Measurements from ENCODE around the gene FGD4. TPM values are rescaled to one million over a fixed set of nuclear protein-coding genes. Genes with fewer than 3 reads are reported as not detected.

Gene FGD4
- total and polyA plus RNA-seq, 9 of the 15 experiments (the other 6 are each of a cell fraction or from before 2014, with no cell fraction given): 0.05 to 0.51 (median 0.27) TPM

DNA sequence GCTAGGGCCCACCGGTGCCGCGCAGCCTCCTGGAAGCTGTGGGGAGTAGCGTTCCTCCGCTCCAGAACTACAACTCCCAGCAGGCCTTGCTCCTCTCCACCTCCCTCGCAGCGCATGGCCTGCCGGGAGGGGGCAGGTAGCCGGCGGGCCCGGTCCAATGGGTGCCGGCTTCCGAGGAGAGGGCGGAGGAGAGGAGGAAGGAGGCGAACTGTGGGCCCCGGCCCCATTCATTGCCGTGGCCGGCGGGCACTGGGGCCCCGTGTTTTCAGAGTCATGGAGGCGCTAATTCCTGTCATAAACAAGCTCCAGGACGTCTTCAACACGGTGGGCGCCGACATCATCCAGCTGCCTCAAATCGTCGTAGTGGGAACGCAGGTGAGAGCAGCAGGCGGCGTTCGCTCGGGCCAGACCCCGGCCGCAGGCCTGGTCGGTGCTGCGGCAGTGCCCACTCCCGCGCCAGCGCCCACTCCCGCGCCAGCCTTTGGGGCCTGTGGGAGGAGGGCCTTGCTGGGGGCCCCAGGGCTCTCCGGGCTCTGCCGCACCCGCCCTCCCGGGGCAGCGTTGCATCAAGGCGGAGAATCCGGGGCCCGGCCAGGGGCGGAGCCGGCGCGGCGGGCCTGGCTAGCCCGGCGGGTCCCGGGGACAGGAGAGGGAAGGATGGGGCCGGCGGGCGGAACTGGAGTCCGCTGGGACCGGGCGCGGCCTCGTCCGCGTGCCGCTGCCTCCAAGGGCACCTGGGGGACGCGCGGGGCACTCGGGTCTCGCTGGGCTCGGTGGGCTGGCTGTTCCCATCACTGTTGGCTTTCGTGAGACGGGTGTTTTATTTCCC is 279.9 kb downstream of the FGD4 start, which contains the start of gene DNM1L (continued):
- no peak for TF ChIP-seq EWSR1 (IDR thresholded peaks at IDR 0.05; ENCODE audit: borderline replicate concordance, low read depth, partially characterized antibody)
- no peak for TF ChIP-seq ZNF146 (CRISPR knock-in tag; IDR thresholded peaks at IDR 0.05; ENCODE audit: unreplicated experiment)
- TF ChIP-seq JUNB (CRISPR knock-in tag; conservative IDR thresholded peaks at IDR 0.05): 0 out of 2 replicates have a peak, but pooled peaks have one; percentile 8
- TF ChIP-seq, protein P1, sequence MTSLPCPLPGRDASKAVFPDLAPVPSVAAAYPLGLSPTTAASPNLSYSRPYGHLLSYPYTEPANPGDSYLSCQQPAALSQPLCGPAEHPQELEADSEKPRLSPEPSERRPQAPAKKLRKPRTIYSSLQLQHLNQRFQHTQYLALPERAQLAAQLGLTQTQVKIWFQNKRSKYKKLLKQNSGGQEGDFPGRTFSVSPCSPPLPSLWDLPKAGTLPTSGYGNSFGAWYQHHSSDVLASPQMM (CRISPR knock-in tag; IDR thresholded peaks at IDR 0.05): no peak
- TF ChIP-seq HDGF (IDR thresholded peaks at IDR 0.05): no peak
- TF ChIP-seq ZNF277 (CRISPR knock-in tag; IDR thresholded peaks at IDR 0.05; ENCODE audit: borderline replicate concordance): no peak
- TF ChIP-seq, protein P2, sequence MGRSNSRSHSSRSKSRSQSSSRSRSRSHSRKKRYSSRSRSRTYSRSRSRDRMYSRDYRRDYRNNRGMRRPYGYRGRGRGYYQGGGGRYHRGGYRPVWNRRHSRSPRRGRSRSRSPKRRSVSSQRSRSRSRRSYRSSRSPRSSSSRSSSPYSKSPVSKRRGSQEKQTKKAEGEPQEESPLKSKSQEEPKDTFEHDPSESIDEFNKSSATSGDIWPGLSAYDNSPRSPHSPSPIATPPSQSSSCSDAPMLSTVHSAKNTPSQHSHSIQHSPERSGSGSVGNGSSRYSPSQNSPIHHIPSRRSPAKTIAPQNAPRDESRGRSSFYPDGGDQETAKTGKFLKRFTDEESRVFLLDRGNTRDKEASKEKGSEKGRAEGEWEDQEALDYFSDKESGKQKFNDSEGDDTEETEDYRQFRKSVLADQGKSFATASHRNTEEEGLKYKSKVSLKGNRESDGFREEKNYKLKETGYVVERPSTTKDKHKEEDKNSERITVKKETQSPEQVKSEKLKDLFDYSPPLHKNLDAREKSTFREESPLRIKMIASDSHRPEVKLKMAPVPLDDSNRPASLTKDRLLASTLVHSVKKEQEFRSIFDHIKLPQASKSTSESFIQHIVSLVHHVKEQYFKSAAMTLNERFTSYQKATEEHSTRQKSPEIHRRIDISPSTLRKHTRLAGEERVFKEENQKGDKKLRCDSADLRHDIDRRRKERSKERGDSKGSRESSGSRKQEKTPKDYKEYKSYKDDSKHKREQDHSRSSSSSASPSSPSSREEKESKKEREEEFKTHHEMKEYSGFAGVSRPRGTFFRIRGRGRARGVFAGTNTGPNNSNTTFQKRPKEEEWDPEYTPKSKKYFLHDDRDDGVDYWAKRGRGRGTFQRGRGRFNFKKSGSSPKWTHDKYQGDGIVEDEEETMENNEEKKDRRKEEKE (IDR thresholded peaks at IDR 0.05; ENCODE audit: borderline replicate concordance in 1 of 2, control insufficient read depth in 1 of 2, low read depth in 2 of 2, low read length in 1 of 2): no peak
- TF ChIP-seq ZNF224 (CRISPR knock-in tag; IDR thresholded peaks at IDR 0.05): no peak
- TF ChIP-seq ZNF76 (CRISPR knock-in tag; IDR thresholded peaks at IDR 0.05; ENCODE audit: borderline replicate concordance): peak; percentile 67; the same call in 1 of the 2 replicates
- TF ChIP-seq PHF21A (IDR thresholded peaks at IDR 0.05; ENCODE audit: borderline replicate concordance, low read depth): no peak
- no peak for TF ChIP-seq RERE (CRISPR knock-in tag; IDR thresholded peaks at IDR 0.05; ENCODE audit: borderline replicate concordance)
- no peak for TF ChIP-seq ZNF699 (CRISPR knock-in tag; IDR thresholded peaks at IDR 0.05; ENCODE audit: insufficient replicate concordance)
- no peak for TF ChIP-seq FOXA3 (CRISPR knock-in tag; conservative IDR thresholded peaks at IDR 0.05 in 1 of 2, IDR thresholded peaks at IDR 0.05 in 1 of 2)
- no peak for TF ChIP-seq SOX6 (IDR thresholded peaks at IDR 0.05)
- no peak for TF ChIP-seq MCM7 (IDR thresholded peaks at IDR 0.05)
- no peak for TF ChIP-seq MAFF (IDR thresholded peaks at IDR 0.05; ENCODE audit: low read length)

All from K562 (cell line).